OCI-LY3 (cell line): ENCODE data around the gene ADIPOR2.

Experiments
- CTCF ChIP-seq: fragments of 200-600, 300-600 bp; sonication (generic); IDR thresholded peaks from 2 replicates; pipeline ENCODE4 v1.5.1; 2014; ENCODE audit warnings: antibody characterized with exemption, low read length, low read depth
- EZH2phosphoT487 ChIP-seq: fragments of 200-600 bp; shearing (Covaris generic); IDR thresholded peaks from 2 replicates; pipeline ENCODE4 v1.6.1; 2018; ENCODE audit warnings: antibody characterized with exemption, mixed run types, low read depth

GRCh38 chr12:1716215-1716862 is 25.5 kb downstream of the ADIPOR2 start:
- no peak for TF ChIP-seq CTCF
- no peak for TF ChIP-seq EZH2phosphoT487
